Stimulated activated CD4-positive, alpha-beta T cell treated with anti-CD3 and anti-CD28 coated beads, Interleukin-1b, Interleukin-23, amount 100 ng/mL, for 48 hours (primary cell): ENCODE measurements around the gene ATF5.

ENCODE experiments used
- DNase-seq: peaks from one replicate; pipeline ENCODE4 v3.0.0-alpha.2; 2020

ATF5 gene

DNA sequence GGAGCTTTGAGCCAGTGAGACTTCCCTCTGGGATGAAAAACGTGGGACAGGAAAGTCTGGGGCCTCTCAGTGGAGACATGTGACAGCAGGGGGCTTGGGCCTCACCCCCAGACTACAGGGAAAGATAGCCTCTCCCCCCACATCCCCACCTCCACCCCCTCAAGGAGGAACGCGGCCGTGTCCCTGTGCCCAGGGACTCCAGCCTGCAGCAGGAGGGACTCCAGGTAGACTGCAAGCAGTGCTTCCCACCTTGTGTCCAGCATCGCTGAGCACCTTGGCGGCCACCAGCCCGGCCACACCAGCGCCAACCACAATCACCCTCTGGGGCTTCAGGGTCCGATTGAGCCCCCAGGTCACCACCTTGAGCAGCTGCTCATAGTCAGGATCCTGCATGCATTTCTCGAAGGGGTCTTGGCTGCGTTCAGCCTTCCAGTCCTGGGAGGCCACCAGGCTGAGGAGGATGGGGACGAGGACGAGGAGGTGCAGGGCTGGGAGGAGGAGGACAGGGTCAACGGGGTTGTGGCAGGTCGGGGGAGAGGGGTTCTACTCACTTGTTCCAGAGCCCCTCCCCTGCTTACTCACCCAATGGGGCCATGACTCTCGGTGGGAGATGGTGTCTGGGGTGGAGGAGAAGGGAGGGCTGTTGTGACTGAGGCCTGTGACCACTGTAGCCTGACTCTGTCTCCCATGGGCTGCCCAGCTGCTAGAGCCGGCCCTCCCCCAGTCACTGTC, 33.3 kb upstream of the ATF5 start:
- peak; percentile 58 for DNase-seq

GRCh38 chr19:49896863-49897621, 32.0 kb upstream of the ATF5 start, which contains the start of gene IL4I1:
Gene IL4I1 (minus strand): TSS chr19:49896887. CDS start chr19:49896160, 727 bp downstream.
- peak; percentile 64 for DNase-seq

GRCh38 chr19:49904136-49904535, 24.9 kb upstream of the ATF5 start:
- no peak for DNase-seq

DNA sequence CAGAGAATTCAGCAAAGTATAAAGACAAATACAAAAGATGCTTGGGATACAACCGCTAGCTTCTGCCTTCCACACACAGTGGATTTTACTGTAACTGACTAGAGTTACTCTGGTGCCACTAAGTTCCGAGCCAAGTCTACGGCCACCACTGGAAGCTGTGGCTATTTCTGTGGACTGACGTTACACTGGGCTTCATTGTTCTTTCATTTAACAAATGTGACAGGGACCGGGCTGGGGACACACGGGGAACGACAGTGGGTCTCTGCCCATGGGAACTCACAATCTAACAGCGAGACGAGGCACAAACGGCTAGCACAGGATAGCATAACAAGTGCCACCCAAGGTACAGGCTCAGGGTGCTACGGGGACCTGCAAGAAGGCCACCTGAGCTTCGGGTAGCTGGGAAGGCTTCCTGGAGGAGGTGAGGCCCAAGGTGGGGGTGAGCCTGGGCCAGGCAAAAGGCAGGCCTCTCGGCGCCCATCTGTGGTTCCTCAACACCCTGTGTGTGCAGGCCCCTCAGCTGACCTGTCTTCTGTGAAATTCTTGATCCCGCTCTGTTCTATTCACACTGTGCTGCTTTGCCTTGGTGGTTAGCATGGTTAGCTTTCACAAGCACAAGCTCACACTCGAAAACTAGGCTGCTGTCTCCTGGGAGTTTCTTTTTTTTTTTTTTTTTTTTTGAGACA, 22.0 kb upstream of the ATF5 start:
- DNase-seq, result no peak

DNA sequence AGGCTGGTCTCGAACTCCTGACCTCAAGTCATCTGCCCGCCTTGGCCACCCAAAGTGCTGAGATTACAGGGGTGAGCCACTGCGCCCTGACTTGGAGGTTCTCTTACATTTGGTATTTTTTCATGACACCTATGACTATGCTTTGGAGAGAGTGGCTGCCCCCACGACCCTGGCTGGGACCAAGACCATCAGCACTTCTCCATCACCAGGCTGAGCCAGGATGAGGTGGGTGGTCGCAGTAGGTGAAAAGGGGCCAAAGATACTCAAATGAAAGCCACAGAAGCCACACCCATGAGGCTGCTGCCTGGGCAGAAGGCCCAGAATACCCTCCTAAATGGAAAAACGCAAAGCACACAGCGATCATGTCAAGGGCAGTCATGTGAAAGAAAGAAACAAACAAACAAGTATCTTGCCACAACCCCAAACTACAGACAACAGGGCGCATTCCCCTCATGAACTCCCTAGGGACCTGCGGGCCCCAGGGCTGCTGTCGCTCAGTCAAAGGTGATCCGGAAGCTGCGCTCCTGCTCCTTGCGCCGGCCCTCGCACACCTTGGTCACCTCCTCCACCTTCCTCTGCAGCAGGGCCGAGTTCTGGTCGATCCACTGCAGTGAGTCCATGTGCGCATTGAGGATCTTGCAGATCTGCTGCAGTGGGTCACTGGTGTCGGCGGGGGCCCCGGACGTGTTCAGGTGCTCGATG, 21.1 kb upstream of the ATF5 start:
- DNase-seq, result no peak

GRCh38 chr19:49908480-49909420, 20.3 kb upstream of the ATF5 start:
- DNase-seq, result no peak

DNA sequence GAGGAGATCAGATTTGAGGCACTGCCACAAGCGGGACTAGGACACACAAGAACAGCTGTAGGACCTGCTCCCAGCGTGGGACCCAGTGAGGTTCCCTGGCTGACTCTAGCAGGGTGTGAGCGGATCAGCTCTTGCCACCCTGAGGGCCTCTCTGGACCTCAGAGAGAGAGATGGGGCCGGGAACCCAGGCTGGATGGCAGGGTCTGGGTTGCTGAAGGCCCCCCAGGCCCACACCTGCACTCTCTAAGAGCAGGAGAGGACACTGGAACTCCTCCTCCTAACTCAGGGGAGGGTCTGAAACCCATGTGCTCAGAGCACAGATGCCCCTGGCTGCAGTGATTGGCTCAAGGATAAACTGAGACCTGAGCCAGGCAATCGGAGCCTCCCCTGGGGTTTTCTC, 18.8 kb upstream of the ATF5 start:
- no peak for DNase-seq

DNA sequence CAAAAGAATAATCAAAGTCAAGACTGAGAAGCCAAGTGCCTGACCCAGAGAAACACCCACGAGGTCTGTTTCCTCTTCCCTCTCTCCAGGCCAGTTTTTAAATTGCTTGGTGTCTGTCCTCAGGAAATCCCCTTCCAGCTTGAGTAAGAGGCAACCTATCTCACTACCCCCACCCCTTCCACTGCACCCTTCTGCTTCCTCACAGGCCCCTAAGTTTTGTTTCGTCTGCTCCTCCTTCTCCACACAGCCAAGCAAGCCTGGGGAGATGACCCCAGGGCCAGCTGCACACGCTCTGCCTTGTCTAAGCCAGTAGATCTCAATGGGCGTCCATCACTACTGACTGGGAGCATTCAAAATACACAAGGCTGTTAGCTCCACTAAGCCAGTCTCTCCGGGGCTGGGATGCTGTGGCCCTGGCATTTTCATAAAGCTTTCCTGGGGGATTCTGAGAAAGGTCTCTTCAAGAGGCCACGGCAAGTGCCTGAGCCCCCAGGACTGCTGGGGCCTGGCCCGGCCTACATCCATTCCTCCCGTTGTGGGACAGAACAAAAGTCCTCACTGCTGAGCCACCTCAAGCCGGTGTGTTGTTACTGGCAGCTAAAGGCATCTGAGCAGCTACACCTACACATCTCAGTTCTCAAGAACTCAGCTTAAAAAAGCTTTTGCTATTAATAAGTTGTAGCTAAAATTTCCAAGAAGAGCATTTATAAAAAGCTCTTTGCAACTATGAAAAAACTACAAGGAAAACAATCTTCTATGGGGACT, 17.4 kb upstream of the ATF5 start:
- DNase-seq, result peak; percentile 39

DNA sequence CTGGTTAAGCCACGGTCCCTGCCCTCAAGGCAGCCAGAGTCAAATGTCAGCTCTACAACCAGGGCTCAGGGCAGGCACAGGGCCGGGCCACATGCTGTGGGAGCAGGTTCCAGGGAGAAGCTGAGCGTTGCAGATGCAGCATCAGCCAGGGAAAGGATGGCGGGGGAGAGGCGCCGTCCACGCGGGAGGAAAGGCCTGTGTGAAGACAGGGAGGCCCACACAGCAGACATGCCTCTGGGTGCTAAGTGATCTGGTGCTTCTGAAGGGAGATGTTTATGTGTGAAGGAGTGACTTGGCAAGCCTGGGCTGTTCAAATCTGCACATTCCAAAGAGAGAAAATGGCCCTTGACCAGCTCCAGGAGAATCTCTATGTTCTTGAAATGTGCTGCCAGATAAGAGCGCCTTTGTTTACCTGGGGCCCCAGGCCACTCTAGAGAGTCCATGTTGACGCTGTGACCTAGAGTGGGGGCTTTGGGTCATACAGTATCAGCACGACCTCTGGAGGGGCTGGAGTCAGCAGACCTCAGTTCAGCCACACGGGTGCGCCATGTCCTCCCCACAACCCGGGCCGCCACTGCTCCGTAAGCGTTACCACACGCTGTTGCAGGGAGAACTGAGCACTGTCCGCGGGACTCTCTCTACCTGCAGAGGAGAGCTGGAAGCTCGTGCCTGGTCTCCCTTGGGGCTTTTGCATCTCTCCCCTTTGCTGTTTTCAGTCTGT, 15.9 kb upstream of the ATF5 start:
- DNase-seq, result no peak

DNA sequence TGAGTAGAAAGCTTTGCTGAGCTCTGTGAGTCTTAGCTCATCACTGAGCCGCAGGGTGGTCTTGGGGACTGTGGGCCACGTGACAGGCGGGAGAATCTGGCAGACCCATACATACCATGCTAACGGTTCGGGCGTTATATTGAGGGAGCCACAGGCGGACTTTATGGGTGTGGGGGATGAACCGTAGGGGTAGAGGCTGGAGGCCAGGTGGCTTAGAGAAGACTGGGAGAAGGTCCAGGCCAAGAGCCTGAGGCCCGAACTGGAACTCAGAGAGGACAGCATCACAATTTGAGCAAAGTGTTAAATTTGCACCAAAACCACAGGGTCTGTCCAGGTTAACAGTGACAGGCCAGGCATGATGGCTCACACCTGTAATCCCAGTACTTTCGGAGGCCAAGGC, 15.3 kb upstream of the ATF5 start:
- no peak for DNase-seq

- no peak for DNase-seq
Observed at GRCh38 chr19:49915271-49915670, 13.7 kb upstream of the ATF5 start.

DNA sequence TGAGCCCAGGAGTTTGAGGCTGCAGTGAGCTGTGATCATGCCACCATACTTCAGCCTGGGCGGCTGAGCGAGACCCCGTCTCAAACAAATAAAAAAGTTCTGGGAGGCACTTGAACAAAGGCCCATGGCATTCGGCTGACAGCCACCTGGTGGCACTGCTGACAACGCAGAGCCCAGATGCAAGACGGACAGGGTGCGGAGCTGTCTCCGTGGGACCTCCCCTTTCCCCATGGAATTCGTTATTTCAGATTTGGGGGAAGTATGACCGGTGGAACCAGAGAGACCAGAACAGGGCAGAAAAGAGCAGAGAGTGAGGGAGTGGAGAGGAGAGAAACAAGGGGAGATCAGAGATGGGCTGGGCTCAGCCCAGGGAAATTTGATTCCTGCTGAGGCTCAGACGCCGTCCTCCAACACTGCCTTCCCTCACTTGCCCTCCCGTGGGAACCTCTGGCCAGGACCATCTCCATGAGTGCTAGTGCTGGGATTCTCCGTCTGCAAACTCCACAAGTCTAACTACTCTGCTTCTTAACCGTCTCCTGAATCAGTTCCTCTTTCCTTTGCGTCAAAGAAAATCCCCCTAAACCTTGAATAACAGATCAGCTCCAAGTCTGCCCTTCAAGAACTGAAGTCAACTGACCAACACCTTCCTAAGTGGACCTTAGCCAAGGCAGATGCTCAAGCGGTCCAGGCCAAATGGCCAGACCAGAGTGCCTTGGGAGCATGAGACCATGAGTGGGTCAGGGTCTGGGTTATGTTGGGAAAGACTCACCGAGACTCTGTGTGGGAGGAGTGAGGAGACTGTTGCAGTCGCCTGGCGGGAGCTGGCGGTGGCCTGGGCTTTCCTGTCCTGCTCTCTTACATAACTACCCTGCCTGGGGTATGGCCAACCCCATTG, 11.9 kb upstream of the ATF5 start:
- no peak for DNase-seq

- no peak for DNase-seq
Observed at GRCh38 chr19:49918089-49918488, 10.9 kb upstream of the ATF5 start.

DNA sequence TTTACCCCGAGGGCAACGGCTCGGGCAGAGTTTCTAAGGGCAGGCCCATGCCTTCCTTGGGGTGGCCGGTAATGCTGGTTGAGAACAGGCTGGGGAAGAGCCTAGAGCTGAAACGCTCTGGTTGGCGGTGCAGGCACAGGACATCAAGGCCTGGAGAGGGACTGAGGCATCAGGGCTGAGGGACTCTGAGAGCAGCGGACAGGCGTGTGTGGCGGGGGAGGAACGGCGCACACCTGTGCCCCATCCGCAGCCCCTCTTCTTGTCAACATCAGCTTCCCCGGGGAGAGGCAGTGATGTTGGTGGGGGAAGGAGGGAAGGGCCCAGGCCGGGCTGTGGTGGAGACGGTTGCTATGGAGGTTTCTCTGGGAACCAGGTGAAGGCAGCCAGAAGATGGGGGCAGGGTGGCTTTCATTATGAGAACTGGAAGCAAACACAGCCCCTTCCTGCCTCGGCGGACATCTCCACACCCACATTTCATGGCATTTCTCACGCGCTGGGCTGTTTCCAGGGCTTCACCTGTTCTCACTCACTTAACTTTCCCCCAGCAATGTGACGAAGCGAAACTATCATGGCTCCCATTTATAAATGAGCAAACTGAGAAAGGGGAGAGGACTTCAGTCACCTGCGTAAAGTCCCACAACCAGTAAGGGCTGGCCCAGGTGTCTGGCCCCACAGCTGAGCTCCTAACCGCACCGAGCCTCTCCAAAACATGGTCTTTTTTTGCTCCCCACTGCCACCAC, 8.2 kb upstream of the ATF5 start:
- no peak for DNase-seq

GRCh38 chr19:49921871-49922795, 6.9 kb upstream of the ATF5 start:
- peak; percentile 37 for DNase-seq

DNA sequence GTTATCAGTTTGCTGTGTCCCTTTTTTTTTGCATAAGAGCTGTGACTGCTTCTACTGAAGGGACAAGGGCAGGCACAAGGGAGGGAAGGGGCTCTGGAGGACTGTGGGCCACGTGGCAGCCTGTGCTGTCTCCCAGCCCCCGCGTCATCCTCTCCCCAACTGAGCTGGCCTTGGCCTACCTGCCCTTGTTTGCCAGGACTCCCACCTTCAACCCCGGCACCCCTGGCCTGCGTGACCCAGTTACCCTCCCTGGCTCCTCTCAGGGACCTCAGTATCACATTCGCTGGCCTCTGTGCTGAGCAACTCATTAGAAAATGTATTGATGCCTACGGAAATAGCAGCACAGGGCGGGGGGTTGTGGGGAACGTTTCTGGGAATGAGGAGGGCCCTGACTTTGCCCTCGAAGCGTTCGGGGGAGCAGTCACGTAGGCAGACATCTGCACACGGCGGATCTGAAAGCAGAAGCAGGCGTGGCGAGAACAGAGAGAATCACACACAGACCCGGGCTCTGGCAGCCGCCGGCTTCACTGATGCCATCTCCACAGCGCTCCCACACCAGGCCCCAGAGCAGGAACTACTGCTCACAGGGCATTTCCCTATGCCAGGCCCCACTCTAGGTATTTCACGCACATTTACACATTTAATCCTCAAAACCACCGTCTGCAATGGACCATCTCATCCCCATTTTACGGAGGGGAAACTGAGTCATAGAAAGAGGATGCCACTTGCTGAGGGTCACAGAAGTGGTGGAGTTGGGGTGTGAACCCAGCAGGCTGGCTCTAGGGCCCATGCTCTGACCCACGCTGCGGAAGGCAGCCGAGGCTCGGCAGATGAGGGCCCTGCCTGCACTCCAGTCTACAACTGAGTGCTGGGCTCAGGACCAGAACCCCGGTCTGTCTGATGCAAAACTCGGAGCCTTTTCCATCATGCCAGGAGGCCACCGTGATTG, 5.7 kb upstream of the ATF5 start:
- no peak for DNase-seq
